HL-60 (cell line): Measurements from ENCODE around the gene HSPA1A.

ENCODE experiments used
- CTCF ChIP-seq: IDR thresholded peaks from one replicate; pipeline ENCODE4 v1.5.1; 2011; ENCODE audit warnings: low read length, control low read depth, inconsistent platforms; ENCODE audit not compliant: insufficient read depth
- GABPA ChIP-seq: IDR thresholded peaks from 2 replicates; pipeline ENCODE4 v1.6.1; 2012; ENCODE audit warnings: low read depth
- POLR2AphosphoS5 ChIP-seq: IDR thresholded peaks from 2 replicates; pipeline ENCODE4 v1.6.1; 2012; ENCODE audit warnings: low read depth
- REST ChIP-seq: IDR thresholded peaks from 2 replicates; pipeline ENCODE4 v1.6.1; 2012; ENCODE audit warnings: low read depth; ENCODE audit not compliant: insufficient replicate concordance

GRCh38 chr6:31805939-31806469 is 9.3 kb upstream of the HSPA1A start:
- TF ChIP-seq CTCF (no peak), REST (no peak), POLR2AphosphoS5 (no peak), GABPA (no peak)
